ENCODE measurements around the gene LRRC72.
"Not testable (repeated sequence)": the region's sequence is repeated elsewhere in the genome, so short reads cannot be mapped to it uniquely, and the experiment has no call there.

LRRC72 gene

GRCh38 chr7:16526742-16527540 is at the start of gene LRRC72:
Gene LRRC72 (plus strand): TSS chr7:16526825. CDS start chr7:16526953, 128 bp downstream.
- no peak for DNase-seq (ENCODE audit: low read depth in 2 of 2)

- no peak for DNase-seq (ENCODE audit: low read depth in 2 of 2)
Observed at GRCh38 chr7:16479161-16479560, 47.5 kb upstream of the LRRC72 start.

DNA sequence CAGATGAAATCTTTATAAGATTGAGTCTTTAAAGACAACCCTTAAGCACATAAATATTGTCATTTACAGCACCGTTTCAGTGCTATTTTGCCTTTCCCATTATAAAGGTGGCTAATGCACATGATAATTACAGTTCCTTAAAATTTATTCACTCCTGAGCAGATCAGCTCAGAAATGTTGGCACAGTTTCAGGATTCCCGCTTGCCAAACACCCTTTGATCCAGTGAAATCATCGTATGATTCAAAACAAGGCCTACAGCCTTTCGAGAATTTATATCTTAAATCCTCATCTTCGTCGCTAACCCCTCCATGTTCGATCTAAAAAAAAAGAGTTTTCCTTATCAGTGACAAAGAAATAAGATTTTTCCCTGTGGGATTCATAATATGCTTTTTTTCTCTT is 47.0 kb upstream of the LRRC72 start:
- no peak for DNase-seq (ENCODE audit: low read depth in 2 of 2)

GRCh38 chr7:16484453-16485158 is 42.0 kb upstream of the LRRC72 start:
- DNase-seq (ENCODE audit: low read depth in 2 of 2) = no peak

- no peak for DNase-seq (ENCODE audit: low read depth in 2 of 2)
Observed at GRCh38 chr7:16491148-16491547, 35.5 kb upstream of the LRRC72 start.

- no peak for DNase-seq (ENCODE audit: low read depth in 2 of 2)
Observed at GRCh38 chr7:16492513-16493062, 34.0 kb upstream of the LRRC72 start.

DNA sequence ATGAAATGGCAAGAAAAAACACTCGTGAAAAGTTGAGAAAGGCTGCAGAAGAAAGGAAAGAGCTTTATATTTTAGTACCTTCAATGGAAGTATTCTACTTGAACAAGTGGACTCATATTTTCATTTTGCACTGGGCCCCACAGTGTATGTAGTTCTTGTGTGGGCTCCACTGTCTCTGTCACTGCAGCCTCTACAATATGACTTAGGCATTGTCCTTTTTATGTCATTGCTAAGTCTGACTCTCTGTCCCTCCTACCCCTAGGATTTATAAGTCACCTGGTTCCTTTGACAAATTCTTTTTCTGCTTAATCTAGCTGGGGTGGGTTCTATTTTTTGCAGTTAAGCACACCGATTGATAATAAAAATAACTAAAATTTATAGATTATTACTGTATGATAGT is 33.4 kb upstream of the LRRC72 start:
- no peak for DNase-seq (ENCODE audit: low read depth in 2 of 2)

DNA sequence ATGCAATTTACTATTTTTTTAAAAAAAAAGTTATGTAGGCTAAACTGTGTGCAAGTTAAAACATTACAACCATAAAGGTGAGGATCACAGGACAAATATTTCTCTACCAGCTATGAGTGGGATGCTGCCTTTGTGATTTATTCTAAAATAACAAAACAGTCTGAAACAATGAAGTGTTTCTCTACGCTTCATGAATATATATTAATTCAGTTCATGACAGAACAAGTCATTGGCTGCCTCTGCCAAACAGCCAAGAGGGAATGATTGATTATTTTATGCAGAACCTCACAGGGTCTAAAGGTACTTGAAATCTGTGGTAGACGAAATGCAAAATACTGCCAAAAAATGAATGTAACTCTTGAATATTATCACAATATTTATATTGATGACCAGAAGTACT is 32.1 kb upstream of the LRRC72 start:
- DNase-seq (ENCODE audit: low read depth in 2 of 2) = no peak

- no peak for DNase-seq (ENCODE audit: low read depth in 2 of 2)
Observed at GRCh38 chr7:16494955-16495719, 31.5 kb upstream of the LRRC72 start.

DNA sequence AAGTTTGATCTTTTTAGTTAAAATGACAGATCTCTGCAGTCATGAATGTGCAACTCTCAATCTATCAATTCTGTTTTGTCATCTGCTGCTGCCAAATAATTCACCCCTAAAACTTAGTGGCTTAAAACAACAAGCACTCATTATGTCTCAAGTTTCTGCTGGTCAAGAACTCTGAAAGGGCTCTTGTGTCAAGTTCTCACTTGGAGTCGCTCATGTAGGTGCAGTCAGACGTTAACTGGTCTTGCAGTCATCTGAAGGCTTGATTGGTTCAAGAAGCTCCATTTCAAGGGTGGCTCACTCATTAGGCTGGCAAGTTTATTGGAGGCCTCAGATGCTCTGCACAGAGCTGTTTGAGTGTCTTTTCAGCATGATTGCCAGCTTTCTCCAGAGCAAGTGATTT is 28.5 kb upstream of the LRRC72 start:
- DNase-seq (ENCODE audit: low read depth in 2 of 2) = no peak

GRCh38 chr7:16502303-16502702 is 24.3 kb upstream of the LRRC72 start:
- no peak for DNase-seq (ENCODE audit: low read depth in 2 of 2)

GRCh38 chr7:16504019-16504418 is 22.6 kb upstream of the LRRC72 start:
- no peak for DNase-seq (ENCODE audit: low read depth in 2 of 2)

DNA sequence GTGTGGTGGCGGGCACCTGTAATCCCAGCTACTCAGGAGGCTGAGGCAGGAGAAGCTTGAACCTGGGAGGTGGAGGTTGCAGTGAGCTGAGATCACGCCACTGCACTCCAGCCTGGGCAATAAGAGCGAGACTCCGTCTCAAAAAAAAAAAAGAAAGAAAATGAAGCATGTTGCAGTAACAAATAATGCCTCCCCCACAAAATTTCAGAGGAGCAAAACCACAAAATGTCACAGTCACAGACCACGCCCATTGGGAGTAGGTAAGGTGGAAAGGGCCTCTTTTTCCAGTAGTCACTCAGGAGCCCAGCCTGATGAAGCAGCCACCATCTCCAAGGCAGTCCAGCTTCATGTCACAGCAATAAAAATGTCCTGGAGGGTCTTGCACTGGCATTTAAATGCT is 20.2 kb upstream of the LRRC72 start:
- not testable (repeated sequence) for DNase-seq (ENCODE audit: low read depth in 2 of 2)

DNA sequence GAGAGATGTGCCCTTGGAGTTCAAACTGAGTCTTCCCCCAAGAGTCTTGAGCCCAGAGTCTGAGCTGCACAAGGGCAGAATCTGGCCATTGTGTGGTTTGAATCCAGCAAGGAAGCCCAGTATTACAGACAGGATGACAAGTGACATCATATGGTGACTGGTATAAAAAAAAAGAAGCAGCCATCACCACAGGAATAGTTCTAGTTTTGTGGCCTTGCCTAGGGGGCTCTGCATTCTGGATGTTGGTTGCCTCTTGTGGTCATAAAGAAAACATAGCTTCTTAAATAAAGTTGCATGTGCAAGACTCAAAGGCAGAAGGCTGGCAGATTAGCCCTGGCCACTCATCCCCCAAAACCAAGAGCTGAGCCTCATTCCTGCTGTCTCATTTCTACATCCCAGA is 16.8 kb upstream of the LRRC72 start:
- no peak for DNase-seq (ENCODE audit: low read depth in 2 of 2)

- DNase-seq (ENCODE audit: low read depth in 2 of 2) = no peak
Observed at GRCh38 chr7:16511314-16511713, 15.3 kb upstream of the LRRC72 start.

- DNase-seq (ENCODE audit: low read depth in 2 of 2) = no peak
Observed at GRCh38 chr7:16512097-16512496, 14.5 kb upstream of the LRRC72 start.

- DNase-seq (ENCODE audit: low read depth in 2 of 2) = no peak
Observed at GRCh38 chr7:16514271-16514670, 12.4 kb upstream of the LRRC72 start.

DNA sequence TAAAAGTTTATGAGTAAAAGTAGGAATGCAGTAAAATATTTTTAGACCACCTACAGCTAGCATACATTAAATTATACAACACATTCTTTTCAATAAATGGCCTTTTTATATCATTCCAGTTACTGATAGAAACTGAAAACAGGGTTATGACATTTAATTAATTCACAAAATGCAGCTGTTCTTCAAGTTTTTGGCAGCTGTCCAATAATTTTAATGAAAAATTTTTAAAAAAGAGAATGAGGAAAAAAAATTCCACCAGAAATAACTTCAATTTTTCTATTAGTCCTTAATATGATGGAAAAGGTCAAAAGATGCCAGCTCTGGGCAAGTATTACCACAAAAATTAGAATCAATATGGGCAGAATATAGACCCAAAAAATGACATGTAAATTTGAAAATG is 11.9 kb upstream of the LRRC72 start:
- no peak for DNase-seq (ENCODE audit: low read depth in 2 of 2)

DNA sequence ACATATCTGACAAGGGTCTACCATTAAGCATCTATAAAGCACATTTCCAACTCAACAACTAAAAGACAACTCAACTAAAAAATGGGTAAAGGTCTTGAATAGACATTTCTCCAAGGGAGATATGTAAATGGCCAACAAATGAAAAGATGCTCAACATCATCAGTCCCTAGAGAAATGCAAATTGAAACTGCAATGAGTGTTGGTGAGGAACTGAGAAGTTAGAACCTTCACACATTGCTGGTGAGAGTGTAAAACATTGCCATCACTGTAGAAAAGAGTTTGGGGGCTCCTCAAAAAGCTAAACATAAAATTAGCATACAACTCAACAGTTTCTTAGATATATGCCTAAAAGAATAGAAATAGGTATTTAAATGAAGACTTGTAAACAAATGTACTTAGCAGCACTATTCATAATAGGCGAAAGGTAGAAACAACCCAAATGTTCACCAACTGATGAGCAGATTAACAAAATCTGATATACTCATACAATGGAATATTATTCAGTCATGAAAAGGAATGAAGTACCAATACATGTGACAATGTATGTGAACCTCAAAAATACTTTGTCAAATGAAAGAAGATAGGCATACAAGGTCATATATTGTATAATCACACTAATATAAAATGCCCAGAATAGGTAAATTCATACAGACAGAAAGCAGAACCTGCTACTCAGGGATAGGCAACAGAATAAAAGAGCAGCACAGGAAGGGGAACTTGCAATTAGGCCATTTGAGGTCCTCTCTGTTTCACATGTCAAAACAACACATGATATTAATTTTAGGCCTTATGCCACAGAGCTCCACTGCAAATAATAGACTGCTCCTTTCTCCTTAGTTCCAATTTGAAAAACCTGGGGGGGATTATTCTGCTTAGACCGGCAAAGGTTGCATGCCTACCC is 10.6 kb upstream of the LRRC72 start:
- no peak for DNase-seq (ENCODE audit: low read depth in 2 of 2)

GRCh38 chr7:16519985-16520384 is 6.6 kb upstream of the LRRC72 start:
- DNase-seq (ENCODE audit: low read depth in 2 of 2) = not testable (repeated sequence)

DNA sequence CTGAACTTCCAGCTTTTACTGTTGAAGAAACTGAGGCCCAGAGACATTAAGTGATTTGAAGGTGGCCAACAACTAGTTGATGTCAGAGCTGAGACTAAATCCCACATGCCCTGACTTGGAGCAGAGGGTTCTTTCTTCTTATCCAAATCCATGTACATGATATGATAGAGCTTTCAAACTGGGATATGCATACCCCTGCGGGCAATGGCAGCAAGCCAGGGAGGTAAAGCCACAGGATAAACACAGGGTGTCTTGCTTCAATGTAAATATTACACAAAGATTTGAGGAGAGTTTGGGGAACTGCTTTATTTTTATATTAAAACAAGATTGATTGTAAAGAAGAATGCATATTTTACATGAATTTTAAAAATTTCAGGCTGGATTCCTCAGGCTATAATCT is 2.3 kb upstream of the LRRC72 start:
- DNase-seq (ENCODE audit: low read depth in 2 of 2) = no peak

Measured in activated CD8-positive, alpha-beta memory T cell treated with anti-CD3 and anti-CD28 coated beads for 4 hours (primary cell).